OCI-LY7 (cell line): ENCODE data around the gene QKI.
"Not testable (repeated sequence)": the region's sequence is repeated elsewhere in the genome, so short reads cannot be mapped to it uniquely, and the experiment has no call there.

Experiments used
- CTCF ChIP-seq: fragments of 200-600 bp; sonication (generic); conservative IDR thresholded peaks from 2 replicates; pipeline ENCODE4 v1.5.1; 2014; ENCODE audit warnings: mild to moderate bottlenecking, antibody characterized with exemption, low read length, moderate library complexity, mixed read lengths
- EZH2phosphoT487 ChIP-seq: fragments of 200-600 bp; sonication (generic); IDR thresholded peaks from 2 replicates; pipeline ENCODE4 v1.6.1; 2018; ENCODE audit warnings: low read depth, borderline replicate concordance, mild to moderate bottlenecking, mixed run types, antibody characterized with exemption, low read length, moderate library complexity, mixed read lengths

- not testable (repeated sequence) for TF ChIP-seq CTCF, EZH2phosphoT487
These were observed 29.0 kb upstream of the QKI start for GRCh38 chr6:163385503-163385902.
